HFFc6 (cell line): ENCODE measurements around the gene CLSTN2. TPM values are rescaled to one million over a fixed set of nuclear protein-coding genes. Genes with fewer than 3 reads are reported as not detected.

ENCODE experiments used
- DNase-seq: peaks from one replicate; pipeline ENCODE4 v3.0.0-alpha.2; 2018
- H3K27ac Mint-ChIP-seq: 2 replicates; pipeline ENCODE4 v1.8.0; 2020; ENCODE audit warnings: mild to moderate bottlenecking, mixed read lengths
- H3K27me3 Mint-ChIP-seq: 2 replicates; pipeline ENCODE4 v1.8.0; 2021; ENCODE audit warnings: mild to moderate bottlenecking, moderate library complexity, mixed read lengths; ENCODE audit not compliant: insufficient read depth
- H3K36me3 Mint-ChIP-seq: 2 replicates; pipeline ENCODE4 v1.8.0; 2021; ENCODE audit warnings: low read depth, mixed read lengths
- H3K4me1 Mint-ChIP-seq: 2 replicates; pipeline ENCODE4 v1.8.0; 2020; ENCODE audit warnings: low read depth, mixed read lengths
- H3K4me3 Mint-ChIP-seq: 2 replicates; pipeline ENCODE4 v1.8.0; 2020; ENCODE audit warnings: mild to moderate bottlenecking, moderate library complexity, mixed read lengths
- H3K9me3 Mint-ChIP-seq: 2 replicates; pipeline ENCODE4 v1.8.0; 2020; ENCODE audit warnings: mild to moderate bottlenecking, mixed read lengths
- CTCF ChIP-seq: fragments of 200-600 bp; sonication (generic); IDR thresholded peaks from 2 replicates; pipeline ENCODE4 v1.5.0; 2021; ENCODE audit warnings: antibody characterized with exemption, mild to moderate bottlenecking
- total RNA-seq, 6 experiments: library from RNA; stranded (reverse); fragmentation: NEBNext Ultra II Directional; extraction: Animal tissue kit (Norgen Biotek cat#: 25700); gene quantifications; 2 replicates in 1 of 6; 3 replicates in 5 of 6; pipeline ENCODE4 v1.2.3, GENCODE V29; 2021

Gene CLSTN2
- total RNA-seq, 6 experiments from 2014 or later, result 0.05 TPM; not detected in 5

GRCh38 chr3:140387244-140387643 is 452.3 kb downstream of the CLSTN2 start:
- TF ChIP-seq CTCF, result no peak
- no peak for DNase-seq
- Mint-ChIP-seq H3K27ac (no peak overlapping the region), H3K4me1 (no peaks in the 10 kb centered on the region), H3K36me3 (no peaks in the 10 kb centered on the region), H3K27me3 (peaks cover 2% of the 10 kb centered on the region), H3K9me3 (peaks cover 43% of the 10 kb centered on the region), H3K4me3 (no peak overlapping the region)

- Mint-ChIP-seq H3K27me3 (peaks cover 2% of the 10 kb centered on the region), H3K27ac (no peak overlapping the region), H3K9me3 (peaks cover 45% of the 10 kb centered on the region), H3K4me3 (no peak overlapping the region), H3K4me1 (no peaks in the 10 kb centered on the region), H3K36me3 (no peaks in the 10 kb centered on the region)
- no peak for DNase-seq
- no peak for TF ChIP-seq CTCF
Measured at GRCh38 chr3:140388202-140388922, 453.4 kb downstream of the CLSTN2 start.

GRCh38 chr3:140391061-140391460 is 456.1 kb downstream of the CLSTN2 start:
- Mint-ChIP-seq H3K27ac (no peak overlapping the region), H3K4me1 (no peaks in the 10 kb centered on the region), H3K36me3 (no peaks in the 10 kb centered on the region), H3K9me3 (peaks cover 42% of the 10 kb centered on the region), H3K4me3 (no peak overlapping the region), H3K27me3 (peaks cover 2% of the 10 kb centered on the region)
- no peak for TF ChIP-seq CTCF
- DNase-seq, result no peak

GRCh38 chr3:140394488-140395133 is 459.6 kb downstream of the CLSTN2 start:
- H3K27ac Mint-ChIP-seq, result no peak overlapping the region
- DNase-seq, result no peak
- H3K36me3 Mint-ChIP-seq, result no peaks in the 10 kb centered on the region
- H3K9me3 Mint-ChIP-seq, result peaks cover 26% of the 10 kb centered on the region
- H3K4me3 Mint-ChIP-seq, result no peak overlapping the region
- H3K27me3 Mint-ChIP-seq, result no peaks in the 10 kb centered on the region
- no peak for TF ChIP-seq CTCF
- no peaks in the 10 kb centered on the region for H3K4me1 Mint-ChIP-seq

GRCh38 chr3:140395134-140396075 is 460.4 kb downstream of the CLSTN2 start:
- DNase-seq, result no peak
- TF ChIP-seq CTCF, result no peak
- peaks cover 26% of the 10 kb centered on the region for H3K9me3 Mint-ChIP-seq
- H3K27ac Mint-ChIP-seq, result no peak overlapping the region
- no peak overlapping the region for H3K4me3 Mint-ChIP-seq
- H3K36me3 Mint-ChIP-seq, result no peaks in the 10 kb centered on the region
- no peaks in the 10 kb centered on the region for H3K4me1 Mint-ChIP-seq
- no peaks in the 10 kb centered on the region for H3K27me3 Mint-ChIP-seq
